ENCODE measurements around the gene TTLL12.

GRCh38 chr22:43201486-43202219, 14.7 kb upstream of the TTLL12 start:
- TF ChIP-seq CTCF (IDR thresholded peaks at IDR 0.05; ENCODE audit: low read length) (no peak), EZH2 (IDR thresholded peaks at IDR 0.05; ENCODE audit: borderline replicate concordance, low read length) (no peak)

Measured in OCI-LY1 (cell line).